Neural cell (in vitro differentiated cells): ENCODE results near the gene ARMC9. TPM values are rescaled to one million over a fixed set of nuclear protein-coding genes. Genes with fewer than 3 reads are reported as not detected.

ENCODE experiments used
- H2AFZ ChIP-seq: fragments of 200-600, 300-800 bp; sonication (generic), shearing (Covaris generic); 2 replicates; pipeline ENCODE4 v1.6.0; 2014; ENCODE audit warnings: low read depth, mild to moderate bottlenecking, antibody characterized with exemption, low read length, moderate library complexity
- H3F3A ChIP-seq: fragments of 200-600 bp; shearing (Covaris generic); 2 replicates; pipeline ENCODE4 v1.6.1; 2016; ENCODE audit warnings: mild to moderate bottlenecking, moderate library complexity, mixed read lengths, antibody characterized with exemption, low read length; ENCODE audit not compliant: insufficient read depth, poor library complexity, severe bottlenecking
- H3K27ac ChIP-seq: fragments of 200-600, 300-800 bp; sonication (generic), shearing (Covaris generic); 2 replicates; pipeline ENCODE4 v1.5.1; 2014; ENCODE audit warnings: mild to moderate bottlenecking, low read length, moderate library complexity
- H3K27me3 ChIP-seq: fragments of 300-800, 200-600 bp; sonication (generic), shearing (Covaris generic); 2 replicates; pipeline ENCODE4 v1.6.0; 2014; ENCODE audit warnings: mild to moderate bottlenecking, low read depth, low read length, moderate library complexity; ENCODE audit not compliant: insufficient read depth
- H3K36me3 ChIP-seq: fragments of 300-800, 200-600 bp; sonication (generic), shearing (Covaris generic); 2 replicates; pipeline ENCODE4 v1.5.1; 2014; ENCODE audit warnings: mild to moderate bottlenecking, antibody characterized with exemption, low read length, moderate library complexity; ENCODE audit not compliant: insufficient read depth
- H3K4me2 ChIP-seq: fragments of 300-800, 200-600 bp; sonication (generic), shearing (Covaris generic); 2 replicates; pipeline ENCODE4 v1.6.0; 2014; ENCODE audit warnings: mild to moderate bottlenecking, low read length
- H3K4me3 ChIP-seq: fragments of 300-800, 200-600 bp; sonication (generic), shearing (Covaris generic); 2 replicates; pipeline ENCODE4 v1.5.1; 2014; ENCODE audit warnings: mild to moderate bottlenecking, low read length, moderate library complexity
- H3K79me2 ChIP-seq: fragments of 200-600 bp; shearing (Covaris generic); replicated peaks from 2 replicates; pipeline ENCODE4 v1.6.0; 2014; ENCODE audit warnings: mild to moderate bottlenecking, low read length, moderate library complexity; ENCODE audit not compliant: insufficient read depth
- H3K9ac ChIP-seq: fragments of 300-800, 200-600 bp; sonication (generic), shearing (Covaris generic); 2 replicates; pipeline ENCODE4 v1.6.1; 2016; ENCODE audit warnings: mild to moderate bottlenecking, low read length, mixed read lengths
- H3K9me2 ChIP-seq: fragments of 200-600 bp; shearing (Covaris generic); 2 replicates; pipeline ENCODE4 v1.6.1; 2016; ENCODE audit warnings: mild to moderate bottlenecking, low read length, mixed read lengths; ENCODE audit not compliant: insufficient read depth
- H3K9me3 ChIP-seq: fragments of 200-600, 300-800 bp; sonication (generic), shearing (Covaris generic); 2 replicates; pipeline ENCODE4 v1.6.1; 2016; ENCODE audit warnings: mild to moderate bottlenecking, mixed run types, low read length, moderate library complexity, mixed read lengths
- H4K20me1 ChIP-seq: fragments of 200-600 bp; shearing (Covaris generic); 2 replicates; pipeline ENCODE4 v1.6.1; 2016; ENCODE audit warnings: mild to moderate bottlenecking, mixed run types; ENCODE audit not compliant: insufficient read depth
- CTCF ChIP-seq: fragments of 450-650 bp; IDR thresholded peaks from 2 replicates; pipeline ENCODE4 v1.5.1; 2014; ENCODE audit warnings: antibody characterized with exemption, mild to moderate bottlenecking, moderate library complexity; ENCODE audit not compliant: poor library complexity, severe bottlenecking
- EP300 ChIP-seq: fragments of 450-650 bp; conservative IDR thresholded peaks from 2 replicates; pipeline ENCODE4 v1.6.1; 2014; ENCODE audit warnings: antibody characterized with exemption, mild to moderate bottlenecking, moderate library complexity; ENCODE audit not compliant: poor library complexity, severe bottlenecking
- EZH2 ChIP-seq: fragments of 200-600, 300-800 bp; shearing (Covaris generic), sonication (generic); IDR thresholded peaks from 2 replicates; pipeline ENCODE4 v1.6.1; 2014; ENCODE audit warnings: antibody characterized with exemption, low read length, borderline replicate concordance, mild to moderate bottlenecking; ENCODE audit not compliant: insufficient read depth, poor library complexity, severe bottlenecking
- MXI1 ChIP-seq: fragments of 450-650 bp; conservative IDR thresholded peaks from 2 replicates; pipeline ENCODE4 v1.6.1; 2014; ENCODE audit warnings: antibody characterized with exemption, mild to moderate bottlenecking; ENCODE audit not compliant: poor library complexity, severe bottlenecking
- POLR2AphosphoS5 ChIP-seq: IDR thresholded peaks from 2 replicates; pipeline ENCODE4 v1.6.1; 2012
- RAD21 ChIP-seq: fragments of 450-650 bp; conservative IDR thresholded peaks from 2 replicates; pipeline ENCODE4 v1.6.1; 2014; ENCODE audit warnings: antibody characterized with exemption, mild to moderate bottlenecking, moderate library complexity
- REST ChIP-seq: IDR thresholded peaks from 2 replicates; pipeline ENCODE4 v1.6.1; 2012; ENCODE audit warnings: borderline replicate concordance
- SMC3 ChIP-seq: fragments of 450-650 bp; conservative IDR thresholded peaks from 2 replicates; pipeline ENCODE4 v1.6.1; 2014; ENCODE audit warnings: antibody characterized with exemption, mild to moderate bottlenecking, moderate library complexity; ENCODE audit not compliant: poor library complexity
- TAF1 ChIP-seq: IDR thresholded peaks from 2 replicates; pipeline ENCODE4 v1.6.1; 2012; ENCODE audit warnings: low read depth
- polyA plus RNA-seq: library from polyadenylated mRNA; depleted of rRNA; stranded (reverse); fragments of >200 nt; gene quantifications from 2 replicates; pipeline ENCODE4 v1.2.3, GENCODE V29; 2014

Gene ARMC9
- polyA plus RNA-seq, 1 donor from 2014 or later = 13.9 TPM

GRCh38 chr2:231286964-231287363 lies 88.5 kb downstream of the ARMC9 start:
- no peak overlapping the region for H3K4me3 ChIP-seq
- H3K79me2 ChIP-seq = no peaks in the 10 kb centered on the region
- no peak overlapping the region for H2AFZ ChIP-seq
- no peaks in the 10 kb centered on the region for H3K27me3 ChIP-seq
- H3F3A ChIP-seq = no peaks in the 10 kb centered on the region
- H3K36me3 ChIP-seq = no peaks in the 10 kb centered on the region
- H4K20me1 ChIP-seq = no peaks in the 10 kb centered on the region
- no peak overlapping the region for H3K9ac ChIP-seq
- no peak overlapping the region for H3K27ac ChIP-seq
- H3K9me2 ChIP-seq = no peaks in the 10 kb centered on the region
- TF ChIP-seq CTCF (no peak), EP300 (no peak), RAD21 (no peak), REST (no peak), TAF1 (no peak), SMC3 (no peak), EZH2 (no peak), MXI1 (no peak), POLR2AphosphoS5 (no peak)
- H3K9me3 ChIP-seq = no peaks in the 10 kb centered on the region
- H3K4me2 ChIP-seq = no peak overlapping the region

GRCh38 chr2:231287696-231288095 lies 89.3 kb downstream of the ARMC9 start:
- Histone ChIP-seq H3K9ac (no peak overlapping the region), H3K9me2 (no peaks in the 10 kb centered on the region), H3K27me3 (no peaks in the 10 kb centered on the region), H3K4me2 (no peak overlapping the region), H3K9me3 (no peaks in the 10 kb centered on the region), H3K79me2 (no peaks in the 10 kb centered on the region), H3K4me3 (no peak overlapping the region), H2AFZ (no peak overlapping the region), H4K20me1 (no peaks in the 10 kb centered on the region), H3F3A (no peaks in the 10 kb centered on the region), H3K27ac (no peak overlapping the region), H3K36me3 (no peaks in the 10 kb centered on the region)
- TF ChIP-seq MXI1 (no peak), SMC3 (no peak), CTCF (no peak), POLR2AphosphoS5 (no peak), EZH2 (no peak), REST (no peak), TAF1 (no peak)
